HEK293 (cell line): ENCODE results near the gene FAM193B.

Experiments used
- CTCF ChIA-PET: fragments of 350-600 bp; formaldehyde crosslinking; extraction: SDS; loops from one replicate; lab custom pipeline; 2021; ENCODE audit warnings: antibody characterized with exemption; lab: Yijun Ruan, JAX
- POLR2A ChIA-PET: fragments of 300-600 bp; formaldehyde crosslinking; extraction: SDS; loops from one replicate; lab custom pipeline; 2020; ENCODE audit warnings: antibody characterized with exemption, inconsistent platforms; lab: Yijun Ruan, JAX
- H3K27ac ChIP-seq: fragments of 200-500 bp; sonication (Bioruptor generic); 2 replicates; pipeline ENCODE4 v1.5.1; 2014; ENCODE audit warnings: low read depth, low read length, control low read depth, inconsistent platforms; ENCODE audit errors: extremely low read depth
- H3K36me3 ChIP-seq, 2 experiments: fragments of 200-500 bp in 1 of 2; sonication (Bioruptor generic) in 1 of 2; 1 replicate in 1 of 2; 2 replicates in 1 of 2; pipeline ENCODE4 v1.5.1; 2014 to 2017; ENCODE audit warnings: inconsistent platforms in 2 of 2, low read length in 2 of 2; ENCODE audit not compliant: control insufficient read depth in 2 of 2, insufficient read depth in 1 of 2
- H3K4me1 ChIP-seq: fragments of 200-500 bp; sonication (Bioruptor generic); 2 replicates; pipeline ENCODE4 v1.5.1; 2014; ENCODE audit warnings: mild to moderate bottlenecking, low read length, inconsistent platforms; ENCODE audit not compliant: control insufficient read depth, insufficient read depth
- H3K4me3 ChIP-seq: 2 replicates; pipeline ENCODE4 v1.5.1; 2011; ENCODE audit warnings: low read depth, mild to moderate bottlenecking, control low read depth, low read length, moderate library complexity
- H3K9me3 ChIP-seq: fragments of 200-500 bp; sonication (Bioruptor generic); 2 replicates; pipeline ENCODE4 v1.5.1; 2014; ENCODE audit warnings: low read depth, low read length, inconsistent platforms; ENCODE audit not compliant: control insufficient read depth, insufficient read depth
- ELK4 ChIP-seq: IDR thresholded peaks from 2 replicates; pipeline ENCODE4 v1.6.1; 2011; ENCODE audit warnings: mild to moderate bottlenecking, low read depth, low read length, borderline replicate concordance
- HOXC10 ChIP-seq: sonication (generic); formaldehyde crosslinking; IDR thresholded peaks from 2 replicates; pipeline ENCODE4 v1.8.1; 2023; ENCODE audit warnings: mild to moderate bottlenecking, missing genetic modification reagents
- MYNN ChIP-seq: fragments of 450-650 bp; formaldehyde crosslinking; IDR thresholded peaks from 2 replicates; pipeline ENCODE4 v1.5.1; 2016; ENCODE audit warnings: missing biosample characterization, missing genetic modification characterization, borderline replicate concordance
- MZF1 ChIP-seq: fragments of 450-650 bp; formaldehyde crosslinking; IDR thresholded peaks from 2 replicates; pipeline ENCODE4 v1.5.1; 2017; ENCODE audit warnings: missing biosample characterization, missing genetic modification characterization, borderline replicate concordance
- PRDM10 ChIP-seq: fragments of 450-650 bp; formaldehyde crosslinking; IDR thresholded peaks from 2 replicates; pipeline ENCODE4 v1.5.1; 2016; ENCODE audit warnings: missing biosample characterization, missing genetic modification characterization
- SETDB1 ChIP-seq: IDR thresholded peaks from one replicate; pipeline ENCODE4 v1.6.1; 2017; ENCODE audit warnings: mild to moderate bottlenecking, low read length, moderate library complexity, mixed read lengths; ENCODE audit not compliant: insufficient read length
- TCF7L2 ChIP-seq: IDR thresholded peaks from 2 replicates; pipeline ENCODE4 v1.6.1; 2011; ENCODE audit warnings: low read depth, mild to moderate bottlenecking, inconsistent platforms, low read length, moderate library complexity, borderline replicate concordance
- ZBTB11 ChIP-seq: fragments of 450-650 bp; formaldehyde crosslinking; conservative IDR thresholded peaks from 2 replicates; pipeline ENCODE4 v1.5.1; 2016; ENCODE audit warnings: low read depth, missing biosample characterization, missing genetic modification characterization
- ZBTB17 ChIP-seq: fragments of 450-650 bp; formaldehyde crosslinking; IDR thresholded peaks from 2 replicates; pipeline ENCODE4 v1.5.1; 2016; ENCODE audit warnings: missing biosample characterization, missing genetic modification characterization
- ZBTB21 ChIP-seq: fragments of 450-650 bp; formaldehyde crosslinking; IDR thresholded peaks from 2 replicates; pipeline ENCODE4 v1.5.1; 2017; ENCODE audit warnings: missing biosample characterization, missing genetic modification characterization
- ZFHX2 ChIP-seq: fragments of 450-650 bp; formaldehyde crosslinking; conservative IDR thresholded peaks from 2 replicates; pipeline ENCODE4 v1.5.1; 2016; ENCODE audit warnings: missing biosample characterization, missing genetic modification characterization
- ZNF138 ChIP-seq: fragments of 450-650 bp; formaldehyde crosslinking; IDR thresholded peaks from 2 replicates; pipeline ENCODE4 v1.5.1; 2016; ENCODE audit warnings: missing biosample characterization, missing genetic modification characterization, borderline replicate concordance
- ZNF175 ChIP-seq: fragments of 450-650 bp; formaldehyde crosslinking; IDR thresholded peaks from 2 replicates; pipeline ENCODE4 v1.5.1; 2016; ENCODE audit warnings: missing biosample characterization, missing genetic modification characterization
- ZNF248 ChIP-seq: fragments of 450-650 bp; formaldehyde crosslinking; IDR thresholded peaks from 2 replicates; pipeline ENCODE4 v1.5.1; 2017; ENCODE audit warnings: missing biosample characterization, missing genetic modification characterization
- ZNF324 ChIP-seq: fragments of 450-650 bp; formaldehyde crosslinking; IDR thresholded peaks from 2 replicates; pipeline ENCODE4 v1.5.1; 2016; ENCODE audit warnings: missing biosample characterization, missing genetic modification characterization
- ZNF335 ChIP-seq: fragments of 450-650 bp; formaldehyde crosslinking; conservative IDR thresholded peaks from 2 replicates; pipeline ENCODE4 v1.5.1; 2016; ENCODE audit warnings: missing biosample characterization, missing genetic modification characterization
- ZNF561 ChIP-seq: fragments of 450-650 bp; IDR thresholded peaks from 2 replicates; pipeline ENCODE4 v1.5.1; 2018; ENCODE audit warnings: missing biosample characterization, missing genetic modification characterization, borderline replicate concordance
- ZNF596 ChIP-seq: fragments of 450-650 bp; IDR thresholded peaks from 2 replicates; pipeline ENCODE4 v1.5.0; 2018; ENCODE audit warnings: missing biosample characterization, mild to moderate bottlenecking, missing genetic modification characterization, moderate library complexity
- ZNF610 ChIP-seq: fragments of 450-650 bp; formaldehyde crosslinking; IDR thresholded peaks from 2 replicates; pipeline ENCODE4 v1.5.1; 2016; ENCODE audit warnings: missing biosample characterization, missing genetic modification characterization, borderline replicate concordance
- ZNF670 ChIP-seq: fragments of 450-650 bp; formaldehyde crosslinking; IDR thresholded peaks from 2 replicates; pipeline ENCODE4 v1.5.1; 2016; ENCODE audit warnings: missing biosample characterization, missing genetic modification characterization, low read depth
- ZSCAN4 ChIP-seq: fragments of 450-650 bp; formaldehyde crosslinking; IDR thresholded peaks from 2 replicates; pipeline ENCODE4 v1.5.1; 2017; ENCODE audit warnings: missing biosample characterization, missing genetic modification characterization
- TF ChIP-seq, protein P1 (sequence below): fragments of 450-650 bp; formaldehyde crosslinking; IDR thresholded peaks from 2 replicates; pipeline ENCODE4 v1.5.1; 2016; ENCODE audit warnings: missing biosample characterization, missing genetic modification characterization

The FAM193B gene

DNA sequence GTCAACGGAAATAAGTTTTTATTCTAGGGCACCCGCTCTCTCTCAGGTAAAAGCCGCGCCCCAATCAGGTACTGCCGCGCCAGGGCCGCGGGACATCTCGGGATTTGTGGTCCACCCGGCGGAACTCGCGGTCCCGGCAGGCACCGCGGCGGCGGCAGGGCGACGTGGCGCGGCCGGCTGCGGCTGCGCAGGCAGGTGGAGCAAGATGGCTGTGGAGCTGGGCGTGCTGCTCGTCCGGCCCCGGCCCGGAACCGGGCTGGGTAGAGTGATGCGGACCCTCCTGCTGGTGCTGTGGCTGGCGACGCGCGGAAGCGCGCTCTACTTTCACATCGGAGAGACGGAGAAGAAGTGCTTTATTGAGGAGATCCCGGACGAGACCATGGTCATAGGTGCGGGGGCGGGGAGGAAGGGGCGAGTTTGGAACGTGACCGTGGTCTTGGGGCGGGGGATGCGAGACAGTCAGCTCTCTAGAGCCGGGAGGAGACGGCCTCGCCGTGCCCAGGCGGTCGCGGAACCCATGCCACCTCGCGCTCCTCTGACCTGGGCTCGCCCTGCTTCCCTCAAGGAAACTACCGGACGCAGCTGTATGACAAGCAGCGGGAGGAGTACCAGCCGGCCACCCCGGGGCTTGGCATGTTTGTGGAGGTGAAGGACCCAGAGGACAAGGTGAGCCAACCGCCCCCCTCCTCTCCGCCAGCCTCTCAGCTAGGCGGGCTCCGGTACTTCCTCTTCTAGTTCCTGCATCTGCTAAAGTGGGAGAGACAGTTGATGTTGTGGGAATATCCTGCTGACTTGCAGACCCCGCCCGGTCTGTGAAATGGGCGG is 37.9 kb upstream of the FAM193B start, which contains the start of gene TMED9 (continued):
- peak; percentile 83 for TF ChIP-seq PRDM10 (tag by site-specific recombination)
- peak; percentile 87 for TF ChIP-seq ZFHX2 (tag by site-specific recombination)

DNA sequence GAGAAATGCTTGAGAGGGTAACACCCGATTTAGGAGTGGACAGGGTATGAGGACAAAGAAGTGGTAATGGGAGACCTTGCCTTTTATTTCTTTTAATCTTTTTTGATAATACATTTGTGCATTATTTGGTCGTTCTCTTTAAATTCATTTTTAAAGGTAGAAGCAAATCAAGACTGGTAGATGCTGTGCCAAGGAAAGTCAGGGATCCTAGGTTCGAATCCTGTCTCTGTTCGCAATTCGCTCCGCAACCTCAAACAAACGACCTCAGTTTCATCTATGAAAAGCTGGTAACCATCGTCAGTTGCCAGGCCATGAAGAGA is 37.3 kb upstream of the FAM193B start:
- no peaks in the 10 kb centered on the region for H3K9me3 ChIP-seq
- peak overlapping the region; percentile 98 for H3K4me3 ChIP-seq
- H3K36me3 ChIP-seq, result peaks cover 3 to 35% of the 10 kb centered on the region in 2 experiments; a peak in 1 of 3 replicates
- no peak overlapping the region for H3K27ac ChIP-seq
- no peaks in the 10 kb centered on the region for H3K4me1 ChIP-seq
- ChIA-PET CTCF (interaction anchor here (0.7 kb wide), 1 partner anchor 170 kb away, joined by 3 read pairs; no protein-coding TSS in a partner anchor), POLR2A (interaction anchor here (0.5 to 1.4 kb wide), 6 partner anchors 9 to 613 kb away, joined by 3 to 8 read pairs (median 3); partner anchors contain the start of gene HNRNPAB)
- TF ChIP-seq MYNN (tag by site-specific recombination) (no peak), ZBTB21 (tag by site-specific recombination) (0 out of 2 replicates have a peak, but pooled peaks have one; percentile 17), ZNF610 (tag by site-specific recombination) (0 out of 2 replicates have a peak, but pooled peaks have one; percentile 1), ZNF670 (tag by site-specific recombination) (no peak), MZF1 (no peak), ZNF175 (tag by site-specific recombination) (no peak), ZBTB11 (tag by site-specific recombination) (no peak), ZSCAN4 (tag by site-specific recombination) (no peak), ZNF248 (tag by site-specific recombination) (no peak), ZNF561 (tag by site-specific recombination) (no peak), SETDB1 (no peak), HOXC10 (CRISPR knock-in tag) (no peak), ELK4 (no peak), ZNF324 (tag by site-specific recombination) (no peak), ZNF138 (tag by site-specific recombination) (no peak), ZNF335 (peak; percentile 70; the same call in 1 of the 2 replicates), TCF7L2 (no peak), ZBTB17 (tag by site-specific recombination) (peak; percentile 53; the same call in 1 of the 2 replicates), ZNF596 (no peak)
- TF ChIP-seq, protein P1, sequence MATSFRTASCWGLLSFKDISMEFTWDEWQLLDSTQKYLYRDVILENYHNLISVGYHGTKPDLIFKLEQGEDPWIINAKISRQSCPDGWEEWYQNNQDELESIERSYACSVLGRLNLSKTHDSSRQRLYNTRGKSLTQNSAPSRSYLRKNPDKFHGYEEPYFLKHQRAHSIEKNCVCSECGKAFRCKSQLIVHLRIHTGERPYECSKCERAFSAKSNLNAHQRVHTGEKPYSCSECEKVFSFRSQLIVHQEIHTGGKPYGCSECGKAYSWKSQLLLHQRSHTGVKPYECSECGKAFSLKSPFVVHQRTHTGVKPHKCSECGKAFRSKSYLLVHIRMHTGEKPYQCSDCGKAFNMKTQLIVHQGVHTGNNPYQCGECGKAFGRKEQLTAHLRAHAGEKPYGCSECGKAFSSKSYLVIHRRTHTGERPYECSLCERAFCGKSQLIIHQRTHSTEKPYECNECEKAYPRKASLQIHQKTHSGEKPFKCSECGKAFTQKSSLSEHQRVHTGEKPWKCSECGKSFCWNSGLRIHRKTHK (tag by site-specific recombination), result no peak
